Muscle layer of colon (tissue), 2 donors: ENCODE results near the gene RHBDD1.

Experiments
- H3K27ac ChIP-seq: one replicate; pipeline ENCODE4 v1.7.0; 2013; ENCODE audit warnings: low read depth, mild to moderate bottlenecking, low read length, moderate library complexity
- H3K27me3 ChIP-seq, 2 donors: one replicate each; pipeline ENCODE4 v1.7.0; 2013; ENCODE audit warnings: low read length in 2 of 2, mild to moderate bottlenecking in 2 of 2; ENCODE audit not compliant: insufficient read depth in 2 of 2, control insufficient read depth in 1 of 2
- H3K36me3 ChIP-seq: one replicate; pipeline ENCODE4 v1.7.0; 2013; ENCODE audit warnings: mild to moderate bottlenecking, low read length; ENCODE audit not compliant: insufficient read depth
- H3K4me1 ChIP-seq: one replicate; pipeline ENCODE4 v1.7.0; 2013; ENCODE audit warnings: mild to moderate bottlenecking, low read length; ENCODE audit not compliant: insufficient read depth
- H3K4me3 ChIP-seq, 2 donors: one replicate each; pipeline ENCODE4 v1.7.0; 2013; ENCODE audit warnings: low read length in 2 of 2, low read depth in 1 of 2, mild to moderate bottlenecking in 1 of 2, moderate library complexity in 1 of 2
- H3K9ac ChIP-seq: one replicate; pipeline ENCODE4 v1.7.0; 2013; ENCODE audit warnings: low read length
- H3K9me3 ChIP-seq: one replicate; pipeline ENCODE4 v1.7.0; 2013; ENCODE audit warnings: mild to moderate bottlenecking, low read length
- donor health status: abdominal sarcoma.
- donor health status: Adenocarcinoma of cecum.

Gene RHBDD1

DNA sequence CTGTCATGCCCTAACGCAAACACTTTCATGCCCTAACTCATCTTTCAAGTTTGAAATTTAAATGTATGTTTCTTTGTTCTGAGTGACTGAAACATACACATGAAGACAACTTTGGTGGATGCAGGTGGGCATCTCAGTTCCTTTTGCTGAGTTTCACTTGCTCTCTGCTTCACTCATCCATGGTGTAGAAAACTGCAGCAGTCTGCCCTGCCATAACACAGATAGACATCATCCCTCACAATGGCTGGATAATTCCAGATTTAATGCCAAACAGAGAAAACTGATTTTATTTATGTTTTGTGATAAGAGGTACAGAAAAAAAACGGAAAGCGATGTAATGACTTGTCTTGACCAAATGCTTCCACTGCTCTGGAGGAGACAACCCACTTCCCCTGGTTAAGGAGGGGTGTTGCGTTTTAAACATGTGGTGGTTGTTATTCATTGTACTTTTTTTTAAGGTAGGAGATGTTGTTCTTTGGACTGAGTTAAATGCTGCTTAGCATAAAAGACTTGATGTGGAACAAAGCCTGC lies 70.4 kb downstream of the RHBDD1 start:
- no peak overlapping the region for H3K4me3 ChIP-seq
- no peaks in the 10 kb centered on the region for H3K9me3 ChIP-seq
- H3K9ac ChIP-seq = no peak overlapping the region
- no peaks in the 10 kb centered on the region for H3K36me3 ChIP-seq
- no peaks in the 10 kb centered on the region for H3K4me1 ChIP-seq
- no peak overlapping the region for H3K27ac ChIP-seq
- H3K27me3 ChIP-seq = no peaks in the 10 kb centered on the region

DNA sequence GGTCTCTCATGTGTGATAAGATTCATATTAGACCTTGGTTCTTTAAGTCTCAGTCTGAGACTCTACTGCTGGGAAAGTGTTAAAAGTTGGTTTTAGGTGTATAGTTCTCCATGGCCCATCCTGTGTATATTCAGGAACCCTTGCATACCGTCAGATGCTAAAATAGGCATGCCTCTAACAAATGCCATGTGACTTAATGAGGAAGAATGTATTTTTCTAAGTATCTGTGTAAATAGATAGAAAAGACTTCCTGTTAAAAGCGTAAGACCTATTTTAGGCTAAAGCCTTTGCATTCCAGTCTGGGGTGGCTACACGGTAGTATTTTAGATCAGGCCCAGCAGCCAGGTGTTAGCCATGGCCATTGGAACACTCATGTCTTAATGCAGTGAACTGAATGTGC lies 73.3 kb downstream of the RHBDD1 start:
- Histone ChIP-seq H3K4me1 (no peaks in the 10 kb centered on the region), H3K27ac (no peak overlapping the region), H3K36me3 (peaks cover 5% of the 10 kb centered on the region), H3K9me3 (no peaks in the 10 kb centered on the region), H3K4me3 (no peak overlapping the region), H3K27me3 (no peaks in the 10 kb centered on the region), H3K9ac (no peak overlapping the region)

DNA sequence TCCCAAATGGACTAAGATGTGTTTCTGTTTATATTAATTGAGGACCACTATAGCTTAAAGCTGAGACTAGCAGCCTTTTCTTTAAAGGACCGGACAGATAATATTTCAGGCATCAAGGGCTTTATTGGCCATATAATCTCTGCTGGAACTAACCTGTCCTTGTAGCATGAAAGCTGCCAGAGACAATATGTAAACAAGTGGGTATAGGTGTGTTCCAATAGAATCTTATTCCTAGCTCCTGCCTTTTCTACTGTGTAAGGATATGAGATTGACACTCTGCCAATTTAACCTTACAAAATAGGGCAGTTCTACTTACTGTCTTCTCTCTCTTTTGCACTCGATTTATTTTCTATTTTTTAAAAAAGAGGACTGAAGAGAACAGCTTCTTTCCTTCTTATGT lies 74.0 kb downstream of the RHBDD1 start:
- H3K4me3 ChIP-seq = no peak overlapping the region
- H3K27ac ChIP-seq = no peak overlapping the region
- no peaks in the 10 kb centered on the region for H3K9me3 ChIP-seq
- H3K27me3 ChIP-seq = no peaks in the 10 kb centered on the region
- no peaks in the 10 kb centered on the region for H3K4me1 ChIP-seq
- no peak overlapping the region for H3K9ac ChIP-seq
- H3K36me3 ChIP-seq = peaks cover 5% of the 10 kb centered on the region

DNA sequence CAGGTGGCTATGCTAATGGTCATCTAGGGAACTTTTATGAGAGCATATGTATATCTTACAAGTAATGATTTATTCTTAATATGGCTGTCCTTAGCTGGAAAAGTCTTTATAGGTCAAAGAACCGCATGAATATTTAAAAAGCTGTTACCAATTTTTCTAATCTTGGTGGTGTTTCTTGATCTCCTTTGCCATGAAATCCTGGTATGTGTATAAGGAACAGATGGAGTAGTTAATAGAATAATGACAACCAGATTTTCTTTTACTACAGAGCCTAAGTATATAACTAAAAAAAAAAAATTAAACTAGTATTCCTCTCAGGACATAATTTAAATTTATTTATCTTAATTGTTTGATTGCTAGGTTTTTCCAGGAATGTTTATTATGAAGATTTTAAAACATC lies 74.5 kb downstream of the RHBDD1 start:
- Histone ChIP-seq H3K27me3 (no peaks in the 10 kb centered on the region), H3K36me3 (peaks cover 5% of the 10 kb centered on the region), H3K9me3 (no peaks in the 10 kb centered on the region), H3K4me1 (no peaks in the 10 kb centered on the region), H3K4me3 (no peak overlapping the region), H3K9ac (no peak overlapping the region), H3K27ac (no peak overlapping the region)

DNA sequence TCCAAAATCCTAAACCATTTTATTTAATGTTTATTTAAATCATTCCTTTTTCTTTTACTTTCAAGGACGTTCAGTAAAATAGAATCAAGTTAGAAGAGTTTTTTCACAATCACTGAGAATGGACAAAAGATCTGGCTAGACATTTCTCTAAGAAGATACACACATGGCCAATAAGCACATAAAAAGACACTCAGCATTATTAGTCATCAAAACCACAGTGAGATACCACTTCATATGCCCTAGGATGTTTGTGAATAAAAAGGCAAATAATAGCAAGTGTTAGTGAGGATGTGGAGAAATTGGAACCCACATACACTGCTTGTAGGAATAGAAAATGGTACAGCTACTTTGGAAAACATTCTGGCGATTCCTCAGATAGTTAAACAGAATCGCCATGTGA lies 76.1 kb downstream of the RHBDD1 start:
- peaks cover 5% of the 10 kb centered on the region for H3K36me3 ChIP-seq

DNA sequence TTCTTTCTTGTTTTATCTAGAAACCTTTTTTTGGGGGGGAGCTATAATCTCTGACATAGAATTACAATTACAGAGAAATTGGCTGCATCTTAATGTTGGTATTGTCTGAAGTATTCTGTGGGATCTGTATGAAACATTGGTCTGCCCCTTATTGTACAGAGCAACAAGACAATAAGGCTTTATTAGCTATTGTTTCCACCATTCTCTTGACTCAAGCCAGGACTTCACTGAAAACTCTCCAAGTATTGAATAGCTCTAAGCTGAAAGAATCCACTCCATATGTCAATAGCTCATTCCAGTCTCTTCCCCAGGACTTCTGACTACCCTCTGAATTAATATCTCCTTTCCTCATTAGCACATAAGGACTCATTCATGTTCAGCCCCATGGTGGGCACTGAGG lies 77.8 kb downstream of the RHBDD1 start:
- H3K9me3 ChIP-seq = no peaks in the 10 kb centered on the region
- H3K36me3 ChIP-seq = peaks cover 5% of the 10 kb centered on the region
- no peak overlapping the region for H3K9ac ChIP-seq
- no peak overlapping the region for H3K4me3 ChIP-seq
- no peak overlapping the region for H3K27ac ChIP-seq
- H3K4me1 ChIP-seq = no peaks in the 10 kb centered on the region
- H3K27me3 ChIP-seq = no peaks in the 10 kb centered on the region

More for the DNA sequence above, 76.1 kb downstream of the RHBDD1 start:
- Histone ChIP-seq H3K4me3 (no peak overlapping the region), H3K27me3 (no peaks in the 10 kb centered on the region), H3K9ac (no peak overlapping the region), H3K9me3 (no peaks in the 10 kb centered on the region), H3K4me1 (no peaks in the 10 kb centered on the region), H3K27ac (no peak overlapping the region)

DNA sequence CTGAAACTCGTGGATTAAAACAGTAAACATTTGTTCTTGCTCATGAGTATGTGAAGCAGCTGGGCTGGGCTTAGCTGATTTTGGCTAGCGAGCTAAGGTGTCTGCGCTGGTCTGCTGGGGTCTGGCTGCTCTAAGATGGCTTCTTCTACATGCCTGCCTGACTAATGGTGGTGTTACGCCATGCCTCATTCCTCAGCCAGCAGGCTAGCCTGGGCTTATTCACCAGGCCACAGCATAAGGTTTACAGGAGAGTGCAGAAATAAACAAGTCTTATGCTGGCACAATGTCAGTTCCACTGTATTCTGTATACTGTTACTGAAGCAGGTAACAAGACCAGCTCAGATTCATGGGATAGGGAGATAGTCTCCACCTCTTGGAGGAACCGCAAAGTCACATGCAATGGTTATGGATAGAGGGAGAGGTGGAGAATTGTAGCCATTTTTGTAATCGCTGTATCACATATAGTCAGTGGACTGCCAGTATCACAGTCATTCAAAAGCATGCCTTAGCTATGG lies 80.0 kb downstream of the RHBDD1 start:
- no peak overlapping the region for H3K9ac ChIP-seq
- peaks cover 5% of the 10 kb centered on the region for H3K36me3 ChIP-seq
- H3K27ac ChIP-seq = no peak overlapping the region
- no peaks in the 10 kb centered on the region for H3K27me3 ChIP-seq
- H3K4me3 ChIP-seq = no peak overlapping the region
- H3K9me3 ChIP-seq = no peaks in the 10 kb centered on the region
- H3K4me1 ChIP-seq = no peaks in the 10 kb centered on the region

DNA sequence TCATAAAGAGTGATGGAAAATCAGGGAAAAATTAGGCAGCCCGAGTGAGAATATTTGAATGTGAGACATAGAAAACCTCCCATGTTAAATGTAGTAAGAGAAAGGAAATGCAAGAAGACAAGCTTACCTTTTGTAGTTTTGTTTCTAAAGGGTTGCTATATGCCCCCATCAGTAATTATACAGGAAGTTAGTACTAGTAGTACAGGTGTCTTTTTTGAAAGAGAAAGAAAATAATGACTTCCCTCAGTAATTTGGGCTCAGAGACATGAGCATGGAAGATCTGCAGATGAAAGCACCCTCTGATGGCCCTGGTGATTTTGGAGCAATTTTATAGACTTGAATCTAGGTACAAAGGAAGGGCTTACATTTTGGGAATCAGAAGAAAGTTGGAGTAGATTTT lies 80.8 kb downstream of the RHBDD1 start:
- Histone ChIP-seq H3K9ac (no peak overlapping the region), H3K4me1 (no peaks in the 10 kb centered on the region), H3K9me3 (no peaks in the 10 kb centered on the region), H3K27me3 (no peaks in the 10 kb centered on the region), H3K4me3 (no peak overlapping the region), H3K36me3 (peaks cover 5% of the 10 kb centered on the region), H3K27ac (no peak overlapping the region)

DNA sequence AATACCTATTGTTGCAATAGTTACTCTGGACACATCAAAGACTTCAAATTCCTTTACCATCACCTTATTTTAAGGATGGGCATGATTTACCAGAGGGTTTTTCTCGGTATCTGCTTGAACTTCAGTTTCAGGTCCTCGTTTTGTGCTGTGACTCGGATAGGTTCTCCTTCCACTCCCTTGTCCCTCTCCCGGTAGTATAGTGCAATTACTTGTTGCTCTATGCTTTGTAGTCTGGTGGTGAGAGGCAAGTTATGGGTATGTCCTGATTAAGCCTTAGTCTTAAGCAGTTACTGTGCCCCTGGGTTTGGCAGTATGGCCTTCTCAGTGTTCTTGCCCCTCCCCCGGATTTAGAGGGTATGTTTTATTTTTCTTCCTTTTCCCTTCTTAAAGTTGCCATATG lies 96.6 kb downstream of the RHBDD1 start:
- Histone ChIP-seq H3K27me3 (no peaks in the 10 kb centered on the region), H3K36me3 (no peaks in the 10 kb centered on the region), H3K4me3 (no peak overlapping the region), H3K9me3 (no peaks in the 10 kb centered on the region), H3K9ac (no peak overlapping the region), H3K4me1 (no peaks in the 10 kb centered on the region), H3K27ac (no peak overlapping the region)

DNA sequence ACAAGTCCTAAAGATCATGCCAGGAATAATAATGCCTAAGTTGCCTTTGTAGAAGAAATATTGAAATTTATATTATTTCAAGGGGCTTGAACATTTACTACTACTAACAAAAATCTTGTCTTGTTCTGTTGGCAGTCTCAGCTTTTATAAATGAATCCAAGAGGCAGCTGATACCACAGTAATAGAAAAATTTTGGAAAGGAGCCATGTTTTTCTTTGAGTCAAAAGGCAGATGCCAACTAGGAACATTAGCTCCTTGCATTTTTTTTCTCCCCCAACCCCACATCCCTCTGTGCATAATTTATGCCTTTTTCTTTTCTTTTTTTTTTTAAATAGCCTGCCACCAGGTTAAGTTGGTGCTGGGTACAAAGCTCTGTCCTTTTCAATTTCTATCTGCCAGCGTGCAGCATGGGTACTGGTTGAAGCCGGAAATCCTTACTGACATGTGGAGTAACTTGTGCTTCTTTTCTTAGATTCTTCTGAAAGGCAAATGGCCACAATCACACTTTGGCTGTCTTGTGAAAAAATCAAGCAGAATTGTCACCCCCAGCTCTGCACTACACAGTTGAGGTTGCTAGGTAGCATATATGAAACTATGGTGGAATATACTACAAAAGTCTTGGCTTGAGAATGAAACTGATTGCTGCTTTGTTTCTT lies 98.8 kb downstream of the RHBDD1 start:
- Histone ChIP-seq H3K9ac (no peak overlapping the region), H3K4me3 (no peak overlapping the region), H3K4me1 (no peaks in the 10 kb centered on the region), H3K27me3 (no peaks in the 10 kb centered on the region), H3K36me3 (no peaks in the 10 kb centered on the region), H3K9me3 (no peaks in the 10 kb centered on the region), H3K27ac (no peak overlapping the region)

DNA sequence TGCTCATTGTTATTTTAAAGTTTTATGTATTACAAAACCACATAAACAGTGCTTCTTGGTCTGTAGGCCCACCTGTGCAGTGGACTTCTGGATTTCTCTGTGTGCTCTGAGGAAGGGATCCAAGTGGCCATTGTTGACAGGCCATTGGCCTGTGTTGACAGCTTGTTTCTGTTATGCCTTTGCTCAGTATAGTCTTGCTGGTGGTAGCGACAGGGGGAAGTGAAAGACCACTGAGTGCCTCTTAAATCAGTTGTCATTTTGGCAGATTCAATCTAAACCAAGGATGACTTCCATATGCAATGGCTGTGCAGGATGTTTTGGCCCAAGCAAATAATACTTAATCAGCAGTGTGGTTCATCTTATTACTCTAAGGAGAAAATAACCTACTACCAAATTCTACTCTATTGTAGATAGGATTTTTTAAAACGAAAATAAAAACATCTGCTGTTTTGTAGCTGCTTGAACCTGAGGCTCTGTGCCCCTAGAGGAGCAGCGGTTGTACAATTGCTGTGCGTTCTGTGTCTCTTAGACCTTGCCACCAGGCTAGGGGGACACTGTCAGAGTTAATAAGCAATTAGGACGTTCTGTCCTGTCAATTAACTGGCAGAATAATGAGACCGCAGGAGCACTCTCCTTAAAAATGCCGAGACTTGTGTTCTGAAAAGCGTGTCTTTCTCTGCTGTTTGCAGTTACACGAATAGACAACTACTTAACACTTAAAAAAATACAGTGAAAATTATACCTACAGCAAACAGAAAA lies 108.2 kb downstream of the RHBDD1 start:
- Histone ChIP-seq H3K9ac (no peak overlapping the region), H3K27ac (no peak overlapping the region), H3K36me3 (no peaks in the 10 kb centered on the region), H3K27me3 (no peaks in the 10 kb centered on the region), H3K9me3 (no peaks in the 10 kb centered on the region), H3K4me1 (no peaks in the 10 kb centered on the region), H3K4me3 (no peak overlapping the region)
